Amniotic stem cell (primary cell): ENCODE data around the gene NELL1.

Experiments used
- DNase-seq: peaks from one replicate; lab custom pipeline; 2025; lab: John Stamatoyannopoulos, UW

Gene NELL1

GRCh38 chr11:21564833-21565682, 895.7 kb downstream of the NELL1 start:
- DNase-seq, result no peak

- DNase-seq, result no peak
These were observed 897.2 kb downstream of the NELL1 start for GRCh38 chr11:21566521-21567117.

- no peak for DNase-seq
These were observed 898.4 kb downstream of the NELL1 start for GRCh38 chr11:21567645-21568290.

- DNase-seq, result no peak
These were observed 902.8 kb downstream of the NELL1 start for GRCh38 chr11:21572210-21572609.

DNA sequence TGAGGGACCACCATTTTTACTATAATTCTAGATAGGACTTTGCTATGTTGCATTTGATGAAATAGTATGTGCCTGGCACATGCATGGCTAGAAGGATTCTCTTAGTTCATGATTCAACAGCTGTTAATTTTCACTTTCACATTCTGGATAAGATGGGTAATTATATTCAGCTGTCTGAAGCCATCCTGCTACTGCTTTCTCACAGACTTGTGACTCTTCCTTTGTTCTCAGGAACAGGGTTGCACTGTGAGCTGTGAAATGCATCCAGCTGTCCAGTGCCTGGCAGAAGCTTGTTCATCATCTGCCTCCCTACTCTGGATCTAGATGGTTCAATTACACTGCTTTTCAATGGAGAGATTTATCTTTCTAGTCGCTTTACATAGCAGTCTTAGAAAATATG, 913.4 kb downstream of the NELL1 start:
- no peak for DNase-seq

DNA sequence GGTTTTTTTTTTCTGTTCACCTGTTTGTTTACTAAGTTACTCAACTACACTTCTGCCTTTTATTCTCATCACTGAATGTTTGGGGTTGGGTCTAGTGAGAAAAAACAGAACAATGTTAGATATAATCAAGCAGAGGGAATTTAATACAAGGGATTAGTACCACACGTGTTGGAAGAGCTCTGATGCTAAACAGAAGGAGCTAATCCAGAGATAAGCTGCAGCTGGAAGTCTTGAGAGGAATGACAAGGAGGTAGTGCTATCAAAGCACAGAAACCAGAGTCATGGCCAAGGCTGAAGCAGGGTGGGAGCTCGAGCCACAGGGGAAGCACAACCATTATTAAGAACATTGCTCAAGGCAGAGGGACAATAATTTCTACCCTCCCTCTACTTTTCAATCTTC, 919.4 kb downstream of the NELL1 start:
- DNase-seq, result no peak

DNA sequence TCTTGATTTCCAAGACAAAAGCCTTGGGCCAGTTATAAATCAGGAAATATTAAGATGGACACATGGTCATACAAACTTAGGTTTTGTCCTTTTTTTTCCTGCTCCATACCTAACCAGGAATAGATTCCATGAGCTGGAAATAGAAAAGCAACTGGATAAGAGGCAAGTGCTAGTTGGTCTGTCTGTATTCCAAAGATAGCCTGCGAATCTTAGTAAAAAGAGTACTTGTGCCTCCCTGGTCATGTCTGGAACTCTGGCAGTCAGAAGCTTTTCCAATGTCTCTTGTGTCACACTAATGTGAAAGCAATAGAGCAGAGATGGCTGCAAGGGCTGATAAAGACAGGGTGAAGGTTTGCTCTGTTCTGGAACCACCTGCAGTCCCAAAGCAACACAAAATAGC, 933.3 kb downstream of the NELL1 start:
- DNase-seq, result no peak

DNA sequence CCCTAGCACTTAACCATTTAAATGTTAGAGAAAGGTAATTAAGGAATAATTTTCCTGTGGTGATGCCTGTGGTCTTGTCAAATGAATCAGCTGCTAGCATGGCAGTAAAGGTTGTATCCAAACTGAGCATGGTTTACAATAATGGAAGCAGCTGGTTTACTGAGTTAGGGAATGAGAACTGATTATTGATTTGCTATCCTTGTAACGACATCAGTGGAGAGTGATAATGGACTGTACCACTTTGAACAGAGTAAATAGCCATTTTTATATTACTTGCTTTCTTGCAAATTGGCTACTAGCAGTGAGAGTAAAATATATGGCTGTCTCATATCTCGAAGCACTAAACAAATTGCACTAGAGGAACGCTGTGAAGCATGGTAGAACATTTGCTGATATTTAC, 934.5 kb downstream of the NELL1 start:
- no peak for DNase-seq

GRCh38 chr11:21604564-21604963, 935.2 kb downstream of the NELL1 start:
- DNase-seq, result no peak

DNA sequence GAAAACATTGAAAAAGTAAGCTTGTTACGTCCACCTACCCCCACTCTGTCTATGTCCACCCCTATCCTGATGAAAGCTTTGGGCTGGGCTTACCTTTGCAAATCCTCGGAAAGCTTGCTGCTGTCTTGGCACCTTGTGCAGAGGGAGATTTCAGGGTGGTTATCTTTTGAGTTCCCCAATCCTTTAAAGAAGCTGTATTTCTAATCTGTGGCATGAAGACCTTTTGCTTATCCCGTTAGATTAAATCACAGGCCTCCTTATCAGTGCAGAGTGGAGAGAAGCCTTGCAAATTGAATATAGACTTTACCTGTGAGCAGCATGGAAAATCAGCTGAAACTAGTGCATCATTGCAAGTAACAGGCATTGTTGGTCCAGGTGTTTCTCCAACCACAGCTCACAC, 942.9 kb downstream of the NELL1 start:
- no peak for DNase-seq

DNA sequence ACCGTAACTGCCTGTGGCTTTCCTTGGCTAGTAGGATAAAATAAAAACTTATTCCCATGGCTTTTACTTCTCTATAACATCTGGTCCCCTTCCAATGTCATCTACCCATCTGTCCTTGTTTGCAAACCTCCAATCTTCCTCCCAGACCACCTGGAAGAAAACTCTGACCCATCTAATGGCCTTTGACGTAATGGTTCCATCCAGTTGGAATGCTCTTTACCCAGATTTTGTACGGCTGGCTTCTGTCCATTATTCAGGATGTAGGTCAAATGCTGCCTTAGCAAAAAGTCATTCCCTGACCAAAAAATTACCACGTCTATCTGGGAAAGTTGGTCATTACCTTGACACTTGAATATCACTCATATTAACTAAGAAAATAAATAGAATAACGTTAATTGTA, 945.6 kb downstream of the NELL1 start:
- DNase-seq, result no peak

DNA sequence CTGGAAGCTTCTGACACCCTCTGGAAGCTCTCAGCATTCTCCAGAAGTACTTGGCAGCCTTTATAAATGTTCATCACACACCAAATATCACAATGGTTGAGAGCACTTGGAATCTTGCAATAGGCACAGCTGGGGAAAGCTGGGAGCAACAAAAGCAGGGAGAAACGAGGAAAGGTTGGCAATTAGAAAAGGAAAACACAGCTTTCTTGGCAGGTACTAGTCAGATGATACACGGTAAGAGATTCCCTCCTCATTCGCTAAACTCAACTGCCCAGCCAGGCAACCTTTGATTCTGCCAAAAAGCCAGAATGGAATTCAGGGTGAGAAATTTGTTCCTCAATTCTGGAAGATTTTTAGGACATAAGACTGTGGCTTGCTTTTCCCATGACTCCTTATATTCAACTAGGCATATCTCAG, 946.6 kb downstream of the NELL1 start:
- DNase-seq, result no peak

DNA sequence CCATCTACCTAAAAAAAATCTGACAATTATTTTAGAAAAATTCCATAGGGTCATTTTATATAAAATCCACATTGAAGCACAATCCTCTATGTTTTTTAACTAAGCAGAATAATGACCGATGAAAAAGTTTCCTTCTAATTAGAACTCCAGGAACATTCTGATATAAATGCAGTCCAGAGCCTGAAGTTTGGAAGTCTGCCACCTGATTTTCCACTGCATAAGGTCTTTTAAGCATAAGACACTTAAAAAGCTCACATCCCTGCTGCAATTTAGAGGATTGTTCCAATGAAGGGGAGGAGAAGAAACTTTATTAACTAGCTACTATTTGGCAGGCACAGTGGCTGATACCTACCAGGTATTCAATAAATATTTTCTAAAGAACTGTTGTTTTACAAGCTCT, 953.2 kb downstream of the NELL1 start:
- no peak for DNase-seq

- DNase-seq, result no peak
These were observed 953.6 kb downstream of the NELL1 start for GRCh38 chr11:21622995-21623394.
